Psoas muscle (tissue), 8 donors: ENCODE measurements around the gene PROKR2. TPM values are rescaled to one million over a fixed set of nuclear protein-coding genes. Genes with fewer than 3 reads are reported as not detected.

Source experiments
- ATAC-seq, 4 donors: fragments of 200-7000 bp; cut with Tn5 transposase; one replicate each; pipeline ENCODE4 v1.9.1; 2020; ENCODE audit warnings: moderate library complexity in 3 of 4, mild to moderate bottlenecking in 2 of 4
- DNase-seq, 2 donors: peaks; one replicate each; pipeline ENCODE4 v3.0.0-alpha.2; 2020
- H3K27ac ChIP-seq: fragments of 200-600 bp; one replicate; pipeline ENCODE4 v1.8.0; 2022
- H3K27me3 ChIP-seq, 3 donors: fragments of 200-600 bp in 1 of 3; one replicate each; pipeline versions ENCODE4 v1.6.1 to v1.8.0; 2013 to 2022; ENCODE audit warnings: low read length in 2 of 3, mild to moderate bottlenecking in 2 of 3, moderate library complexity in 1 of 3; ENCODE audit not compliant: insufficient read depth in 3 of 3
- H3K36me3 ChIP-seq, 2 donors: fragments of 200-600 bp in 1 of 2; one replicate each; pipeline versions ENCODE4 v1.6.1 to v1.8.0; 2013 to 2022; ENCODE audit warnings: low read depth in 1 of 2, mild to moderate bottlenecking in 1 of 2, moderate library complexity in 1 of 2; ENCODE audit not compliant: insufficient read depth in 1 of 2
- H3K4me1 ChIP-seq: fragments of 200-600 bp; one replicate; pipeline ENCODE4 v1.8.0; 2022
- H3K4me3 ChIP-seq: fragments of 200-600 bp; one replicate; pipeline ENCODE4 v1.8.0; 2022; ENCODE audit warnings: mild to moderate bottlenecking
- H3K9me3 ChIP-seq: fragments of 200-600 bp; one replicate; pipeline ENCODE4 v1.8.0; 2022
- CTCF ChIP-seq: fragments of 200-600 bp; IDR thresholded peaks from one replicate; pipeline ENCODE4 v1.8.0; 2022; ENCODE audit warnings: antibody characterized with exemption
- WGBS, 3 donors: extraction: QIAGEN DNeasy Blood & Tissue Kit; methylation state at CpG; one replicate each; pipeline versions ENCODE4 v1.1.6 to v1.1.7; 2013; 5-methylcytosine and 5-hydroxymethylcytosine counted together
- intact Hi-C, 2 donors: fragments of 100-400 bp; cut with DNase I; formaldehyde crosslinking; loops; one replicate each; pipeline versions ENCODE4 v1.11.0 to v1.14.2; 2022
- polyA plus RNA-seq, 3 donors: library from polyadenylated mRNA; stranded (reverse); fragments of 200-250 nt; gene quantifications; one replicate each; pipeline ENCODE4 v1.2.3, GENCODE V29; 2013
- total RNA-seq, 4 donors: library from RNA; stranded (reverse); fragmentation: NEBNext Ultra II Directional in 2 of 4; extraction: Animal tissue kit (Norgen Biotek cat#: 25700) in 2 of 4; gene quantifications; one replicate each; pipeline versions ENCODE4 v1.2.1 to v1.2.4, GENCODE V29; 2021 to 2023
- donor health status: healthy with polysubstance abuse.
- donor health status: DM: no; HTN: no; CAD: no; lungs with moderate emphysema.
- donor health status: Bipolar disorder and iron deficiency.
- donor health status: healthy.
- donor health status: DM: yes; HTN: yes; CAD: no.
- donor health status: DM: no; HTN: no; CAD: no.
- donor health status: DM: no; HTN: no; CAD: no.
- donor health status: DM: yes; HTN: yes; CAD: no.

PROKR2 gene
- total and polyA plus RNA-seq, 7 donors: not detected

GRCh38 chr20:5353624-5354496 is 37.1 kb upstream of the PROKR2 start:
- Histone ChIP-seq H3K36me3 (no peaks in the 10 kb centered on the region), H3K9me3 (no peaks in the 10 kb centered on the region), H3K27me3 (no peaks in the 10 kb centered on the region), H3K4me1 (no peaks in the 10 kb centered on the region), H3K4me3 (no peak overlapping the region), H3K27ac (no peak overlapping the region)
- TF ChIP-seq CTCF: no peak
- 63 to 70% (median 64%) methylated on average over 4 of the region's 4 CpGs for WGBS, 3 donors
- no peak for DNase-seq
- ATAC-seq: no peak
- intact Hi-C loops: no loop called here

GRCh38 chr20:5349448-5349847 is 32.7 kb upstream of the PROKR2 start:
- TF ChIP-seq CTCF: no peak
- Histone ChIP-seq H3K36me3 (no peaks in the 10 kb centered on the region), H3K27me3 (no peaks in the 10 kb centered on the region), H3K27ac (no peak overlapping the region), H3K4me3 (no peak overlapping the region), H3K4me1 (no peaks in the 10 kb centered on the region), H3K9me3 (no peaks in the 10 kb centered on the region)
- intact Hi-C loops: no loop called here
- no peak for DNase-seq
- 86 to 89% (median 88%) methylated on average over 4 of the region's 4 CpGs for WGBS, 3 donors
- no peak for ATAC-seq

- 48 to 55% (median 51%) methylated on average over 4 of the region's 4 CpGs for WGBS, 3 donors
- H3K4me1 ChIP-seq: no peaks in the 10 kb centered on the region
- H3K36me3 ChIP-seq: no peaks in the 10 kb centered on the region
- intact Hi-C loops: no loop called here
- no peak for DNase-seq
- H3K4me3 ChIP-seq: no peak overlapping the region
- no peak for ATAC-seq
- H3K27ac ChIP-seq: no peak overlapping the region
- no peaks in the 10 kb centered on the region for H3K9me3 ChIP-seq
- no peak for TF ChIP-seq CTCF
- no peaks in the 10 kb centered on the region for H3K27me3 ChIP-seq
Observed at GRCh38 chr20:5342021-5342420, 25.3 kb upstream of the PROKR2 start.

GRCh38 chr20:5331340-5331739 is 14.6 kb upstream of the PROKR2 start:
- DNase-seq (no peak), ATAC-seq (no peak)
- no peak overlapping the region for H3K27ac ChIP-seq
- H3K4me1 ChIP-seq: no peaks in the 10 kb centered on the region
- no peaks in the 10 kb centered on the region for H3K27me3 ChIP-seq
- H3K36me3 ChIP-seq: no peaks in the 10 kb centered on the region
- intact Hi-C loops: no loop called here
- H3K4me3 ChIP-seq: no peak overlapping the region
- H3K9me3 ChIP-seq: no peaks in the 10 kb centered on the region
- no peak for TF ChIP-seq CTCF
- WGBS, 3 donors: 75 to 88% (median 84%) methylated on average over 3 of the region's 3 CpGs

GRCh38 chr20:5328268-5328667 is 11.5 kb upstream of the PROKR2 start:
- H3K36me3 ChIP-seq: no peaks in the 10 kb centered on the region
- no peaks in the 10 kb centered on the region for H3K27me3 ChIP-seq
- intact Hi-C loops: no loop called here
- ATAC-seq (no peak), DNase-seq (no peak)
- H3K4me1 ChIP-seq: no peaks in the 10 kb centered on the region
- 44 to 47% (median 45%) methylated on average over 3 of the region's 3 CpGs for WGBS, 3 donors
- no peak overlapping the region for H3K27ac ChIP-seq
- no peak for TF ChIP-seq CTCF
- no peaks in the 10 kb centered on the region for H3K9me3 ChIP-seq
- no peak overlapping the region for H3K4me3 ChIP-seq
